Heart right ventricle (tissue), 16 donors: ENCODE results near the gene EXOC6. TPM values are rescaled to one million over a fixed set of nuclear protein-coding genes. Genes with fewer than 3 reads are reported as not detected.

ENCODE experiments used
- ATAC-seq, 8 donors: fragments of 200-7000 bp; cut with Tn5 transposase; one replicate each; pipeline ENCODE4 v1.9.1; 2020; ENCODE audit warnings: mild to moderate bottlenecking in 8 of 8, moderate library complexity in 8 of 8, moderate number of reproducible peaks in 1 of 8
- DNase-seq, 2 donors: peaks; one replicate each; pipeline ENCODE4 v3.0.0-alpha.2; 2020
- H3K27ac ChIP-seq, 10 donors: fragments of 200-600 bp; sonication (generic) in 2 of 10; one replicate each; pipeline versions ENCODE4 v1.5.0 to v1.8.0; 2020 to 2022; ENCODE audit warnings: mild to moderate bottlenecking in 3 of 10
- H3K27me3 ChIP-seq, 7 donors: fragments of 200-600 bp; one replicate each; pipeline ENCODE4 v1.8.0; 2021 to 2022; ENCODE audit warnings: mild to moderate bottlenecking in 2 of 7
- H3K36me3 ChIP-seq, 9 donors: fragments of 200-600 bp; sonication (generic) in 1 of 9; one replicate each; pipeline versions ENCODE4 v1.5.0 to v1.8.0; 2020 to 2022; ENCODE audit warnings: mild to moderate bottlenecking in 2 of 9
- H3K4me1 ChIP-seq, 9 donors: fragments of 200-600 bp; sonication (generic) in 1 of 9; one replicate each; pipeline versions ENCODE4 v1.5.0 to v1.8.0; 2020 to 2022; ENCODE audit warnings: mild to moderate bottlenecking in 4 of 9
- H3K4me3 ChIP-seq, 10 donors: fragments of 200-600 bp; sonication (generic) in 2 of 10; one replicate each; pipeline versions ENCODE4 v1.5.0 to v1.8.0; 2020 to 2022; ENCODE audit warnings: mild to moderate bottlenecking in 7 of 10, moderate library complexity in 2 of 10
- H3K9me3 ChIP-seq, 11 donors: fragments of 200-600 bp in 10 of 11; sonication (generic) in 2 of 11; one replicate each; pipeline versions ENCODE4 v1.5.0 to v1.8.0; 2013 to 2022; ENCODE audit warnings: mild to moderate bottlenecking in 2 of 11, control low read depth in 1 of 11, moderate library complexity in 1 of 11
- CTCF ChIP-seq, 9 donors: fragments of 200-600 bp; sonication (generic) in 2 of 9; IDR thresholded peaks; one replicate each; pipeline versions ENCODE4 v1.5.0 to v1.8.0; 2021 to 2022; ENCODE audit warnings: antibody characterized with exemption in 9 of 9, mild to moderate bottlenecking in 5 of 9, moderate library complexity in 1 of 9
- WGBS, 2 donors: extraction: QIAGEN DNeasy Blood & Tissue Kit; methylation state at CpG; one replicate each; pipeline ENCODE4 v1.1.7; 2013; ENCODE audit warnings: inconsistent platforms in 1 of 2; 5-methylcytosine and 5-hydroxymethylcytosine counted together
- intact Hi-C, 10 donors: fragments of 100-400 bp; cut with DNase I; formaldehyde crosslinking; loops; one replicate each; pipeline versions ENCODE4 v1.11.1 to v1.14.2; 2022
- polyA plus RNA-seq, 2 donors: library from polyadenylated mRNA; stranded (reverse); fragments of 200-250 nt; gene quantifications; one replicate each; pipeline ENCODE4 v1.2.3, GENCODE V29; 2013
- total RNA-seq, 10 donors: library from RNA; stranded (reverse); fragmentation: NEBNext Ultra II Directional in 3 of 10; extraction: Animal tissue kit (Norgen Biotek cat#: 25700) in 3 of 10; gene quantifications; one replicate each; pipeline versions ENCODE4 v1.2.1 to v1.2.4, GENCODE V29; 2021 to 2023
- donor health status: Arrhythmogenic right ventricular cardiomyopathy.
- donor health status: ischemic (EF 13 %, LVEDD 7.1; RV severe dilation, severe dysfunction).
- donor health status: healthy with polysubstance abuse.
- donor health status: DM: no; HTN: yes; CAD: no.
- donor health status: DM: no; HTN: no; CAD: no.
- donor health status: ischemic (EF 25% LVEDD 6.9; RV normal size, moderate dysfunction).
- donor health status: ischemic (EF 25% LVEDD 5.7; RV mildly dilated, moderate dysfunction).
- donor health status: healthy.
- donor health status: DM: yes; HTN: yes; CAD: no.
- donor health status: Ischemic cardiomyopathy.
- donor health status: ischemic (EF 35%, LVEDD 5.7; RV mildly dilated, moderate dysfunction).
- donor health status: nonischemic (EF 11% LVEDD 7.7; RV severe dilation, severe dysfunction).
- donor health status: DM: yes; HTN: yes; CAD: no.
- donor health status: PGD.
- donor health status: ischemic (EF 29% LVEDD 5.4; RV normal size, mild dysfunction).
- donor health status: nonischemic (EF 23%, LVEDD 6.1; RV moderate dilation, normal function).

Gene EXOC6
- total and polyA plus RNA-seq, 12 donors = 3.3 to 11.7 (median 9.2) TPM

GRCh38 chr10:93085272-93085859, 237.0 kb downstream of the EXOC6 start:
- H3K4me1 ChIP-seq = peaks cover 0 to 1% (median 0%) of the 10 kb centered on the region in 9 donors
- intact Hi-C loops = loop anchor here in 6 of 10 donors (10.0 kb wide), 2 partner anchors 199 to 269 kb away; no protein-coding TSS in a partner anchor

GRCh38 chr10:93086289-93086688, 238.0 kb downstream of the EXOC6 start:
- intact Hi-C loops = loop anchor here in 6 of 10 donors (10.0 kb wide), 2 partner anchors 199 to 269 kb away; no protein-coding TSS in a partner anchor
- DNase-seq = no peak
- Histone ChIP-seq H3K36me3 (no peaks in the 10 kb centered on the region), H3K27me3 (peaks cover 0 to 26% (median 3%) of the 10 kb centered on the region in 7 donors), H3K27ac (no peak overlapping the region), H3K9me3 (no peaks in the 10 kb centered on the region), H3K4me1 (no peaks in the 10 kb centered on the region), H3K4me3 (no peak overlapping the region)
- WGBS, 2 donors = 88 to 93% methylated on average over 6 of the region's 6 CpGs
- no peak for ATAC-seq
- TF ChIP-seq CTCF (IDR thresholded peaks at IDR 0.05) = no peak

More at GRCh38 chr10:93085272-93085859, 237.0 kb downstream of the EXOC6 start:
- Histone ChIP-seq H3K36me3 (no peaks in the 10 kb centered on the region), H3K9me3 (no peaks in the 10 kb centered on the region), H3K4me3 (no peak overlapping the region), H3K27ac (no peak overlapping the region), H3K27me3 (peaks cover 0 to 30% (median 7%) of the 10 kb centered on the region in 7 donors)
- ATAC-seq (no peak), DNase-seq (no peak)
- WGBS, 2 donors = 72 to 77% methylated on average over 4 of the region's 4 CpGs
- no peak for TF ChIP-seq CTCF (IDR thresholded peaks at IDR 0.05)

- Histone ChIP-seq H3K27me3 (peaks cover 0 to 16% (median 3%) of the 10 kb centered on the region in 7 donors), H3K27ac (no peak overlapping the region), H3K9me3 (no peaks in the 10 kb centered on the region), H3K4me3 (no peak overlapping the region), H3K36me3 (no peaks in the 10 kb centered on the region), H3K4me1 (no peaks in the 10 kb centered on the region)
- no peak for ATAC-seq
- no peak for TF ChIP-seq CTCF (IDR thresholded peaks at IDR 0.05)
- 66 to 69% methylated on average over 3 of the region's 3 CpGs for WGBS, 2 donors
- intact Hi-C loops = loop anchor here in 6 of 10 donors (10.0 kb wide), 2 partner anchors 197 to 267 kb away; no protein-coding TSS in a partner anchor
- DNase-seq = no peak
Measured at GRCh38 chr10:93087846-93088245, 239.5 kb downstream of the EXOC6 start.

- no peak overlapping the region for H3K4me3 ChIP-seq
- no peak for TF ChIP-seq CTCF (IDR thresholded peaks at IDR 0.05)
- H3K27me3 ChIP-seq = peaks cover 0 to 16% (median 3%) of the 10 kb centered on the region in 7 donors
- intact Hi-C loops = loop anchor here in 6 of 10 donors (10.0 kb wide), 2 partner anchors 196 to 266 kb away; no protein-coding TSS in a partner anchor
- WGBS, 2 donors = 60 to 62% methylated on average over 4 of the region's 4 CpGs
- DNase-seq = no peak
- ATAC-seq = no peak
- H3K9me3 ChIP-seq = no peaks in the 10 kb centered on the region
- no peaks in the 10 kb centered on the region for H3K36me3 ChIP-seq
- H3K27ac ChIP-seq = no peak overlapping the region
- no peaks in the 10 kb centered on the region for H3K4me1 ChIP-seq
Measured at GRCh38 chr10:93088466-93088865, 240.1 kb downstream of the EXOC6 start.
